GM04503 (cell line): Measurements from ENCODE around the gene OAS3.
A peak's percentile ranks its signal among the peaks of the same experiment; 100 is the strongest.

ENCODE experiments used
- DNase-seq: peaks from one replicate; pipeline ENCODE4 v3.0.0-alpha.2; 2012; ENCODE audit warnings: low read depth

OAS3 gene

DNA sequence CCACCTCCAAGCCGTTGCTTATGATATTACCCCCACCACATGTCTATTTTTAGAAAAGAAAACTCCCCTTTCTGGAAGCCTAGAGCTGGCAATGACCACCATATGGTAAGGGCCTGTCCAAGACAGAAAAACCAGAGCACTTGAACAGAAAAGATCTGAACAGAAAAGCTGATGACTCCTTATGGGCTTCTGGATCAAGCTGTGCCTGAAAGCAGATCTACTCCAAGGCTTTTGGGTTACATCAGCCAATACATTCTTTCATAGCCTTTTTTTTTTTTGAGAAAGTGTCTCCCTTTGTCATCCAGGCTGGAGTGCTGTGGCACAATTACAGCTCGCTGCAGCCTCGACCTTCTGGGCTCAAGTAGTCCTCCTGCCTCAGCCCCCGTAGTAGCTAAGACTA, 23.3 kb downstream of the OAS3 start:
- no peak for DNase-seq

- DNase-seq: no peak
Observed at GRCh38 chr12:112962561-112962960, 24.3 kb downstream of the OAS3 start.

- no peak for DNase-seq
Observed at GRCh38 chr12:112963227-112963861, 25.1 kb downstream of the OAS3 start.

- no peak for DNase-seq
Observed at GRCh38 chr12:112964067-112964670, 25.9 kb downstream of the OAS3 start.

DNA sequence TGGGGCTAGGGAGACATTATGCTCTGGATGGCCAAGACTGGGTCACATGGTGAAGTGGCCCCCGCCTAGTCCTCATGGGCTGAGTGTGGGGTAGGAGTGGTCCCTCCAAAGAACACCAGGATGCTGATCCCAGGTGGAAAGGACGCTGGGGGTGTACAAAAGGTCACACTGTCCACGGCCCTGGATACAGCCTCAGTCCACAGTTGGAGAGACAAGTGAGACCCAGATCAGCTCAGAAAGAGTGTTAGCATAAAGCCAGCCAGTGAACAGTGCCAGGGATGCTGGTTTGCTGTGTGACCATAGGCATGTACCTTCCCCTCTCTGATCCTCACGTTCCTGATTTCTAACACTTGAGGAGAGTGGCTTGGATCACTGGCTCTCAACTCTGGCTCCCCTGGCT, 26.6 kb downstream of the OAS3 start:
- no peak for DNase-seq

DNA sequence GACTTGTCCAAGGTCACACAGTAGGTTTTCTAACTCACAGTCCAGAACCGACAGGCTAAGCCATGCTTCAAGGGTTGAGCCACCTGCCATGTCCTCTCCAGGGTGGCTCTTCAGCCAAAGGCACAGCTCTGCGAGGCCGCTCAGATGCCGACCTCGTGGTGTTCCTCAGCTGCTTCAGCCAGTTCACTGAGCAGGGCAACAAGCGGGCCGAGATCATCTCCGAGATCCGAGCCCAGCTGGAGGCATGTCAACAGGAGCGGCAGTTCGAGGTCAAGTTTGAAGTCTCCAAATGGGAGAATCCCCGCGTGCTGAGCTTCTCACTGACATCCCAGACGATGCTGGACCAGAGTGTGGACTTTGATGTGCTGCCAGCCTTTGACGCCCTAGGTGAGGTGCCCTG, 27.4 kb downstream of the OAS3 start:
- DNase-seq: no peak

DNA sequence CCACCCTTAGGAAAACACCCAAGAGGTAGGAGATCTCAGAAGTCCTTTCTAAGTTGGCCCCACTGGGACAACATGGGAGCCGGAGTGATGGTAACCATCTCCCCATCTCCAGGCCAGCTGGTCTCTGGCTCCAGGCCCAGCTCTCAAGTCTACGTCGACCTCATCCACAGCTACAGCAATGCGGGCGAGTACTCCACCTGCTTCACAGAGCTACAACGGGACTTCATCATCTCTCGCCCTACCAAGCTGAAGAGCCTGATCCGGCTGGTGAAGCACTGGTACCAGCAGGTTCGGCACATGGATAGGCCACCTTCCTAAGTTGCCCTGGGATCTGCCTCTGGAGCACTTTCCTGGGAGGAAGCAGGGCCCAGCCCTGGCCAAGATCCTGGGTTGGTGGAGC, 29.0 kb downstream of the OAS3 start:
- DNase-seq: no peak

DNA sequence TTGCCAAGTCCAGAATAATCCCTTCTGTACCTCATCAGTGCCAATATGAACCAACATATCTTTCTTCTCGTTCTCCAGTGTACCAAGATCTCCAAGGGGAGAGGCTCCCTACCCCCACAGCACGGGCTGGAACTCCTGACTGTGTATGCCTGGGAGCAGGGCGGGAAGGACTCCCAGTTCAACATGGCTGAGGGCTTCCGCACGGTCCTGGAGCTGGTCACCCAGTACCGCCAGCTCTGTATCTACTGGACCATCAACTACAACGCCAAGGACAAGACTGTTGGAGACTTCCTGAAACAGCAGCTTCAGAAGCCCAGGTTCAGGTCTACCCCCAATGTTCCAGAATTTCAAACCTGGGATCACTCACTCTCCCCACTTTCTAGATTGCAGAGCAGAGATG, 29.6 kb downstream of the OAS3 start:
- no peak for DNase-seq

DNA sequence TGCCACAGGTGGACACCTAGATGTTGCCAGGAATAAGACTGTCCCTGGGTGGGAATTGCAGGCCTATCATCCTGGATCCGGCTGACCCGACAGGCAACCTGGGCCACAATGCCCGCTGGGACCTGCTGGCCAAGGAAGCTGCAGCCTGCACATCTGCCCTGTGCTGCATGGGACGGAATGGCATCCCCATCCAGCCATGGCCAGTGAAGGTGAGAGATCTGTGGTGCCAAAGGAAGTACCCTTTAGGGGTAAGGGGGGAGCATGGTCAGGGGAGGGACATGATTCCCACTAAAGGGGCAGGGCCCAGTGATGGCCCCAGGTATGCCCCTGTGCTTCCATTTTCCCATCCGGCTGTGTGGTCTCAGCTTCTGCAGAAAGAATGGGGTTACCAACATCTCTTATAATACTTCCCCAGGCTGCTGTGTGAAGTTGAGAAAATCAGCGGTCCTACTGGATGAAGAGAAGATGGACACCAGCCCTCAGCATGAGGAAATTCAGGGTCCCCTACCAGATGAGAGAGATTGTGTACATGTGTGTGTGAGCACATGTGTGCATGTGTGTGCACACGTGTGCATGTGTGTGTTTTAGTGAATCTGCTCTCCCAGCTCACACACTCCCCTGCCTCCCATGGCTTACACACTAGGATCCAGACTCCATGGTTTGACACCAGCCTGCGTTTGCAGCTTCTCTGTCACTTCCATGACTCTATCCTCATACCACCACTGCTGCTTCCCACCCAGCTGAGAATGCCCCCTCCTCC, 31.5 kb downstream of the OAS3 start:
- no peak for DNase-seq

DNA sequence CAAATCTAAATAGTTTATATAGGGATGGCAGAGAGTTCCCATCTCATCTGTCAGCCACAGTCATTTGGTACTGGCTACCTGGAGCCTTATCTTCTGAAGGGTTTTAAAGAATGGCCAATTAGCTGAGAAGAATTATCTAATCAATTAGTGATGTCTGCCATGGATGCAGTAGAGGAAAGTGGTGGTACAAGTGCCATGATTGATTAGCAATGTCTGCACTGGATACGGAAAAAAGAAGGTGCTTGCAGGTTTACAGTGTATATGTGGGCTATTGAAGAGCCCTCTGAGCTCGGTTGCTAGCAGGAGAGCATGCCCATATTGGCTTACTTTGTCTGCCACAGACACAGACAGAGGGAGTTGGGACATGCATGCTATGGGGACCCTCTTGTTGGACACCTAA, 32.1 kb downstream of the OAS3 start:
- DNase-seq: no peak

GRCh38 chr12:112971248-112971647, 33.0 kb downstream of the OAS3 start:
- DNase-seq: no peak

DNA sequence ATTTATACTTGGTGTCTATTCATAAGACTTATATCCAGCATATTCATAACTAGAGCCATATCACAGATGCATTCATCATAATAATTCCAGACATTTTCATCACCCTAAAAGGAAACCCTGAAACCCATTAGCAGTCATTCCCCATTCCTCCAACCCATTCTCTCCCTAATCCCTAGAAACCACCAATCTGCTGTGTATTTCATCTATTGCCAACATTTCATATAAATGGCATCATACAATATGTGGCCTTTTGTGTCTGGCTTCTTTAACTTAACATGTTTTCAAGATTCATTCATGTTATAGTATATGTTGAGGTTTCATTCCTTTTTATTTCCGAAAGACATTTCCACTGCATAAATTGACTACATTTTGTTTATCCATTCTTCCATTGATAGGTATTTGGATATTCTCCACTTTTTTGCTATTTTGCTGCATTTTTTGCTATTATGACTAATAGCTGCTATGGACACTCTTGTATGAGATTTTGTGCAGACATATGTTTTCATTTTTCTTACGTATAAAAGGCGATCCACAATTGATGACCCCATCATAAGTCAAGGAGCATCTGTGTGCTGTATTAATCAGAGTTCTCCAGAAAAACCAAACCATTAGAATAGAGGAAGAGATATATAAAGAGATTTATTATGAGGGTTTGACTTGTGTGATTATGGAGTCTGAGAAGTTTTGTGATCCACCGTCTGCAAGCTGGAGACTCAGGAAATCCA, 34.9 kb downstream of the OAS3 start:
- peak; percentile 23 for DNase-seq

- DNase-seq: no peak
Observed at GRCh38 chr12:112973818-112974231, 35.6 kb downstream of the OAS3 start.

DNA sequence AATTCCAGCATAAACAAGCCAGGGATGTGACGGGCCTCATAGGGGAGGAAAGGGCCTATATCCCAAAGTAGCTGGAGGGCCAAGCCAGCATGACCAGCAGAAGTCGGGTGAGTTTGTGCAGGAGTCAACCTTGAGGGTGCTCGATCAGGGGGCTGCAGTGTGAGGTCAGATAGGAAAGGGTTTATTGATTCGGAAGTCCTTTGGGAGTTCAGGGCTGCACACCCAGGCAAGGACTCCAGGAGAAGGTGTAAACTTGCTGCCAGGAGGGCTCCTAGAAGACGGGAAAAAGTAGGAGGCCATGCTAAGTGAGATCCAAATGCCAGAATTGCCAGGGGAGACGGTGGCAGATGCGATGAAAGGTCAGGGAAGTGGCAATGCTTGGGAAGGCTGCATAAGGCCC, 36.6 kb downstream of the OAS3 start:
- DNase-seq: no peak

DNA sequence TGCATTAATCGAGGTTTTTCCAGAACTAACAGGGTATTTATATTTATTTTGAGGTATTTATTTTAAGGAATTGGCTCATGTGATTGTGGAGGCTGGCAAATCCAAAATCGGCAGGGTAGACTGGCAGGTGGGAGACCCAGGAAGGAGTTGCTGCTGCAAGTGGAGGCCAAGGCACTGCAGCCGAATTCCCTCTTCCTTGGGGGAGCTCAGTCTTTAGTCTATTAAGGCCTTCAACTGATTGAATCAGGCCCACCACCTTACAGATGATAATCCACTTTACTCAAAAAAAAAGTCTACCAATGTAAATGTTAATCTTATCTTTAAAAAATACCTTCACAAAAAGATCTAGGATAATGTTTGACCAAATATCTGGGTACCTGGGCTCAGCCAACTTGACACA, 38.9 kb downstream of the OAS3 start:
- DNase-seq: no peak

DNA sequence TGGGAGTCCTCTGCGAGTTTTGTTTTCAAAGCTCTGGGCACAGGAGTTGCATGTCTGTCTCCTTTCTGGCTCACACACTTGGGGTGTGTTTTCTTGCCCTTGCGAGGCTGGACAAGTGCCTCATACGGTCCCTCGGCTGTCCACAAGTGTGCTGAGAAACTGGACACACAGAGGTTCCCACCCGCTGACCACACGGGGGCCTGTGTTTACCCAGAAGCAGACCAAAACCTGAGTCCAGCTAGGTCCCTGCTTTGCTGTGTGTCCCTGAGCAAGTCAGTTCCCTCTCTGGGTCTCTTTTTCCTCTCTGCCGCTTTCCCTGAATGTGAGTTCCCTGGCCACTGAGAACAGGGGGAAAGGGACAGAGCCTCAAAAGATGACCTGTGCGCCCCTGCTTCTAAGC, 39.4 kb downstream of the OAS3 start:
- DNase-seq: no peak

DNA sequence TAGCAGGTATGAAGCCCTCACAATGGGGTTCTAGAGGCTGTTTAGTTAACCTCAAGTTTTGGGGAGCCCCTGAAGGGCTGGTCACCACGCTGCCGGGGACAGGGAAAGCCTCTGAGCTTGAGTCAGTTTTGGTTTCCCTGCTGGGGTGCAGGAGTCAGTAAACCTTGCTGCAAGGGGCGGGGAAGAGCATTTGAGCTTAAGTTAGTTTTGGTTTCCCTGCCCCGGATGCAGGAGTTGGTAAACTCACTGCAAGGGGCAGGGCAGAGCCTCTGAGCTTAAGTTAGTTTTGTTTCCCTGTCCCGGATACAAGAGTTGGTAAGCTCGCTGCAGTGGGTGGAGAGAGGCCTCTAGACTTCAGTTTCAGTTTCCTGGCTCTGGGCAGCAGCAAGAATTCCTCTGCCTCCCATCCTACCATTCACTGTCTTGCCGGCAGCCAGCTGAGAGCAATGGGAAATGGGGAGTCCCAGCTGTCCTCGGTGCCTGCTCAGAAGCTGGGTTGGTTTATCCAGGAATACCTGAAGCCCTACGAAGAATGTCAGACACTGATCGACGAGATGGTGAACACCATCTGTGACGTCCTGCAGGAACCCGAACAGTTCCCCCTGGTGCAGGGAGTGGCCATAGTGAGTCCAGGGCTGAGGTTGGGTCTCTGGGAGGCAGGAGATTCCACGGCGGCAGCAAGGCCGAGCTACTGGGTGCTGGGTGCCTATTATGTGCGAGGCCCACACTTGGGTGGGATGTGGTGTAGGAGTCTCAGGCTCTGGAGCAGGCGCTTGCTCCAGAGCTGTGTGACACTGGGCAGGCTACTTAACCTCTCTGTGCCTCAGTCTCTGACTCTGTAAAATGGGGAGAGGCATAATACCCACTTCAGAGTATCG, 40.1 kb downstream of the OAS3 start, which contains the start of gene OAS2:
OAS2 (plus strand) TSS at position 357 of the 878 bp plus-strand sequence; CDS start at position 447, 90 bp downstream.
- peak; percentile 60 for DNase-seq

- no peak for DNase-seq
Observed at GRCh38 chr12:112979041-112979680, 40.9 kb downstream of the OAS3 start.

DNA sequence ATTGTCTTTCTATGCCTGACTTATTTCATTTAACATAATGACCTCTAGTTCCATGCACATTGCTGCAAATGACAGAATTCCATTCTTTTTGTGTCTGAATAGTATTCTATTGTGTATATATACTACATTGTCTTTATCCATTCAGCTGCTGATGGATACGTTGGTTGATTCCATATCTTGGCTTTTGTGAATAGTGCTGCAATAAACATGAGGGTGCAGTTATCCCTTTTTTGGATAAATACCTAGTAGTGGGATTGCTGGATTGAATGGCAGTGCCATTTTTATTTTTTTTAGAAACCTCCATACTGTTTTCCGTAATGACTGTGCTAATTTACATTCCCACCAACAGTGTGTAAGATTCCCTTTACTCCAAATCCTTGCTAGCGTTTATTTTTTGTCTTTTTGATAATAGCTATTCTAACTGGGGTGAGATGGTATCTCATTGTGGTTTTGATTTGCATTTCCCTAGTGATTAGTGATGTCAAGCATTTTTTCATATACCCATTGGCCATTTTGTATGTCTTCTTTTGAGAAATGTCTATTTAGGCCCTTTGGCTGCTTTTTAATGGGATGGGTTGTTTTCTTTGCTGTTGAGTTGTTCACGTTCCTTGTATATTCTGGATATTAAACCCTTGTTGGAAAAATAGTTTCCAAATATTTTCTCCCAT, 42.4 kb downstream of the OAS3 start:
- no peak for DNase-seq

- DNase-seq: no peak
Observed at GRCh38 chr12:112985642-112986290, 47.5 kb downstream of the OAS3 start.
